Thyroid gland (tissue), 4 donors: ENCODE measurements around the gene SALL2. TPM values are rescaled to one million over a fixed set of nuclear protein-coding genes. Genes with fewer than 3 reads are reported as not detected.

Experiments
- DNase-seq, 2 donors: peaks; one replicate each; pipeline ENCODE4 v3.0.0-alpha.2; 2019
- H3K27ac ChIP-seq, 3 donors: fragments of 200-600 bp; sonication (generic); 1 replicate in 2 of 3; 2 replicates in 1 of 3; pipeline ENCODE4 v1.5.1; 2016 to 2019; ENCODE audit warnings: mild to moderate bottlenecking in 1 of 3, moderate library complexity in 1 of 3
- H3K27me3 ChIP-seq: fragments of 200-600 bp; sonication (generic); one replicate; pipeline ENCODE4 v1.5.1; 2019
- H3K36me3 ChIP-seq, 2 donors: fragments of 200-600 bp; sonication (generic); one replicate each; pipeline ENCODE4 v1.5.1; 2016 to 2019
- H3K4me1 ChIP-seq, 2 donors: fragments of 200-600 bp; sonication (generic); one replicate each; pipeline ENCODE4 v1.5.1; 2017 to 2019
- H3K4me3 ChIP-seq, 3 donors: fragments of 200-600 bp; sonication (generic); replicated peaks in 1 of 3; 1 replicate in 2 of 3; 2 replicates in 1 of 3; pipeline ENCODE4 v1.5.1; 2016; ENCODE audit warnings: mild to moderate bottlenecking in 1 of 3
- H3K9me3 ChIP-seq: fragments of 200-600 bp; sonication (generic); one replicate; pipeline ENCODE4 v1.5.1; 2017
- POLR2A ChIP-seq, 2 donors: fragments of 450-650 bp; IDR thresholded peaks; one replicate each; pipeline ENCODE4 v1.6.1; 2017; ENCODE audit warnings: antibody characterized with exemption in 2 of 2, mild to moderate bottlenecking in 2 of 2, moderate library complexity in 1 of 2
- WGBS, 2 donors: methylation state at CpG; one replicate each; pipeline ENCODE4 v1.1.5; 2017; 5-methylcytosine and 5-hydroxymethylcytosine counted together
- intact Hi-C: fragments of 100-400 bp; cut with DNase I; formaldehyde crosslinking; loops from one replicate; pipeline ENCODE4 v1.15.1; 2023
- total RNA-seq, 4 donors: library from RNA; depleted of rRNA; stranded (reverse); fragments of >200 nt; gene quantifications; one replicate each; pipeline ENCODE4 v1.2.3, GENCODE V29; 2016
- TF ChIP-seq, protein P1 (sequence below), 6 experiments: fragments of 200-600 bp in 3 of 6; fragments of 450-650 bp in 3 of 6; sonication (generic) in 3 of 6; IDR thresholded peaks; one replicate each; pipeline ENCODE4 v1.5.1; 2016 to 2019; ENCODE audit warnings: antibody characterized with exemption in 6 of 6, mild to moderate bottlenecking in 2 of 6, inconsistent platforms in 1 of 6, moderate library complexity in 1 of 6

SALL2 gene
- total RNA-seq, 4 donors from 2014 or later, result 21.9 to 24.6 (median 22.5) TPM

DNA sequence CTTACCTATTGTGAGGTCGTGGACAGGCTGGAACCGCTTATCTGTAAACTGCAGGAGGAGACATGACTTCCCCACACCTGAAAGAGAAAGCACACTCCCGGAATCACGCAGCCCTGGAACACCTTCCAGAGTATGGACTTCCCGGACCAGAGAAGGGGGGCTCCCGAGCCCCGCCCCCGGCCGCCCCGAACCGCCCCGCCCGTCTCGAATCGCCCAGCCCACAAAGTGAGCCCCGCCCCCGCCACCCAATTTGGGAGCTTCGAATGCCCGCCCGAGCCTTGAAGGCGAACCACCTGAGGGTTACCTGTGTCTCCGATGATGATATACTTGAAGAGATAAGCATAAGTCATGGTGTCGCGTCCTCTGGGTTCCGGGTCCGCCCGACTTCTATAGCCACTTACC, 49.6 kb downstream of the SALL2 start:
- peak in 1 of 2 donors; percentile 38 for TF ChIP-seq POLR2A (IDR thresholded peaks at IDR 0.05)
- TF ChIP-seq, protein P1, sequence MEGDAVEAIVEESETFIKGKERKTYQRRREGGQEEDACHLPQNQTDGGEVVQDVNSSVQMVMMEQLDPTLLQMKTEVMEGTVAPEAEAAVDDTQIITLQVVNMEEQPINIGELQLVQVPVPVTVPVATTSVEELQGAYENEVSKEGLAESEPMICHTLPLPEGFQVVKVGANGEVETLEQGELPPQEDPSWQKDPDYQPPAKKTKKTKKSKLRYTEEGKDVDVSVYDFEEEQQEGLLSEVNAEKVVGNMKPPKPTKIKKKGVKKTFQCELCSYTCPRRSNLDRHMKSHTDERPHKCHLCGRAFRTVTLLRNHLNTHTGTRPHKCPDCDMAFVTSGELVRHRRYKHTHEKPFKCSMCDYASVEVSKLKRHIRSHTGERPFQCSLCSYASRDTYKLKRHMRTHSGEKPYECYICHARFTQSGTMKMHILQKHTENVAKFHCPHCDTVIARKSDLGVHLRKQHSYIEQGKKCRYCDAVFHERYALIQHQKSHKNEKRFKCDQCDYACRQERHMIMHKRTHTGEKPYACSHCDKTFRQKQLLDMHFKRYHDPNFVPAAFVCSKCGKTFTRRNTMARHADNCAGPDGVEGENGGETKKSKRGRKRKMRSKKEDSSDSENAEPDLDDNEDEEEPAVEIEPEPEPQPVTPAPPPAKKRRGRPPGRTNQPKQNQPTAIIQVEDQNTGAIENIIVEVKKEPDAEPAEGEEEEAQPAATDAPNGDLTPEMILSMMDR (IDR thresholded peaks at IDR 0.05), result no peak
- H3K27me3 ChIP-seq, result no peaks in the 10 kb centered on the region
- WGBS, 2 donors, result 0 to 1% methylated on average over 9 to 16 of the region's 27 CpGs
- peaks cover 0 to 5% of the 10 kb centered on the region in 2 donors for H3K36me3 ChIP-seq
- intact Hi-C loops, result loop anchor here (5.0 kb wide), 1 partner anchor 209 kb away; the partner anchor contains the start of gene HNRNPC
- H3K4me3 ChIP-seq, result peak overlapping the region; percentile 47 to 83 (median 79)
- H3K4me1 ChIP-seq, result peaks cover 17% of the 10 kb centered on the region in 2 donors
- no peaks in the 10 kb centered on the region for H3K9me3 ChIP-seq
- DNase-seq, result peak; percentile 90 to 91
- H3K27ac ChIP-seq, result peak overlapping the region; percentile 80 to 88 (median 84)

DNA sequence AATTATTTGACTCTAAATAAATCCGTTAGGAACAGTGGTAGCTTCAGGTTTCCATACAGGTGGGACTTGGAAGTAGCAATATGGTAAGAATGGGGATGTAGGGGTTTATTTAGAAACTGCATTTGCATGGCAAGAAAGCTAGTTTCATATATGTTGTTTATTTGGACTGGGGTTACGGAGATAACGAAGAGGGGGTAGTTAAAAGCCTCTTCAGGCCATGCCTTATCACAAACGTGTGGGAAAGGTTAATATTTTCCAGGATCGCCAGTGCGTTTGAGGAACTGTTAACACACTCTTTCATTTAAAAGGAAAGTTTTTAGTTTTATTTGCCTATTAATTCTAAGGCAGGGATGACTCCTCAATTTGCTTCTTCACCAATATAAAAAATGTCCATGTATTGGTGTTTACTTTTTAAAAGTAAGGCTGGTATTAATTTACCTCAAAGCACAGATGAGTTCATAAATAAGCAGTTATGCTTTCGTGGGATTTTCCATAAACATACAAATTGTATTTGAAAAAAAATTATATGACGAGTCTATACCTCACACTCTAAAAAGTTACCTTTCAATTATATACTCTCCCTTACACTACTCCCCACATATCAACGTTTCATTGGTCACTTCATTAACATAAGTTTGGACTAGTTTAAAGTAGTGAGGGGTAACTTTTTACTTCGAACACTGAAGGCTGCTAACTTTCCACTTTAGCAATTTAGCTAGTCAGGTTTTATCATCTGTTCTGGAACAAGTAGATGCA, 50.2 kb downstream of the SALL2 start:
- TF ChIP-seq, protein P1 (IDR thresholded peaks at IDR 0.05), result no peak
- TF ChIP-seq POLR2A (IDR thresholded peaks at IDR 0.05), result no peak

More for the DNA sequence above, 50.2 kb downstream of the SALL2 start:
- no peaks in the 10 kb centered on the region for H3K9me3 ChIP-seq
- intact Hi-C loops, result loop anchor here (5.0 kb wide), 1 partner anchor 209 kb away; the partner anchor contains the start of gene HNRNPC
- peaks cover 17% of the 10 kb centered on the region in 2 donors for H3K4me1 ChIP-seq
- peaks cover 0 to 5% of the 10 kb centered on the region in 2 donors for H3K36me3 ChIP-seq
- H3K4me3 ChIP-seq, result peak overlapping the region; percentile 47 to 83 (median 79)
- no peaks in the 10 kb centered on the region for H3K27me3 ChIP-seq
- 39 to 41% methylated on average over 10 of the region's 10 CpGs for WGBS, 2 donors
- peak overlapping the region; percentile 80 to 88 (median 84) for H3K27ac ChIP-seq
- no peak for DNase-seq

Other genes with a start within 250 kb of the SALL2 start
- gene RPGRIP1, start 246.3 kb downstream of the SALL2 start, total RNA-seq, result not detected
- gene SUPT16H, start 142.3 kb downstream of the SALL2 start, total RNA-seq, result 10 to 100 TPM; 58.4 to 87.0 (median 69.9) TPM
- gene CHD8, start 70.2 kb downstream of the SALL2 start, total RNA-seq, result 100 to 1,000 TPM in 1 of 4 donors, 10 to 100 TPM in 3; 64.1 to 102 (median 76.8) TPM
- 10 to 100 TPM; 26.8 to 66.8 (median 38.9) TPM for gene RAB2B, start 49.4 kb downstream of the SALL2 start, total RNA-seq
- 10 to 100 TPM; 41.5 to 68.2 (median 52.7) TPM for gene TOX4, start 49.2 kb downstream of the SALL2 start, total RNA-seq
- gene METTL3, start 15.0 kb downstream of the SALL2 start, total RNA-seq, result 10 to 100 TPM; 70.7 to 83.1 (median 75.4) TPM
- not detected for gene OR10G3, start 53.7 kb upstream of the SALL2 start, total RNA-seq
- not detected for gene OR10G2, start 108.6 kb upstream of the SALL2 start, total RNA-seq
- not detected for gene OR4E2, start 127.5 kb upstream of the SALL2 start, total RNA-seq
- not detected for gene OR4E1, start 147.5 kb upstream of the SALL2 start, total RNA-seq